GM18507 (cell line): ENCODE results near the gene ZSCAN10.
"Not testable (repeated sequence)": the region's sequence is repeated elsewhere in the genome, so short reads cannot be mapped to it uniquely, and the experiment has no call there.

Experiments used
- DNase-seq: peaks from one replicate; pipeline ENCODE4 v3.0.0; 2011; ENCODE audit warnings: low read depth; ENCODE audit not compliant: insufficient read length; ENCODE audit errors: extremely low spot score
- FAIRE-seq: peaks from 2 replicates; lab custom pipeline; 2011; peaks lifted over from hg19 to GRCh38; lab: Jason Lieb, UNC

ZSCAN10 gene

DNA sequence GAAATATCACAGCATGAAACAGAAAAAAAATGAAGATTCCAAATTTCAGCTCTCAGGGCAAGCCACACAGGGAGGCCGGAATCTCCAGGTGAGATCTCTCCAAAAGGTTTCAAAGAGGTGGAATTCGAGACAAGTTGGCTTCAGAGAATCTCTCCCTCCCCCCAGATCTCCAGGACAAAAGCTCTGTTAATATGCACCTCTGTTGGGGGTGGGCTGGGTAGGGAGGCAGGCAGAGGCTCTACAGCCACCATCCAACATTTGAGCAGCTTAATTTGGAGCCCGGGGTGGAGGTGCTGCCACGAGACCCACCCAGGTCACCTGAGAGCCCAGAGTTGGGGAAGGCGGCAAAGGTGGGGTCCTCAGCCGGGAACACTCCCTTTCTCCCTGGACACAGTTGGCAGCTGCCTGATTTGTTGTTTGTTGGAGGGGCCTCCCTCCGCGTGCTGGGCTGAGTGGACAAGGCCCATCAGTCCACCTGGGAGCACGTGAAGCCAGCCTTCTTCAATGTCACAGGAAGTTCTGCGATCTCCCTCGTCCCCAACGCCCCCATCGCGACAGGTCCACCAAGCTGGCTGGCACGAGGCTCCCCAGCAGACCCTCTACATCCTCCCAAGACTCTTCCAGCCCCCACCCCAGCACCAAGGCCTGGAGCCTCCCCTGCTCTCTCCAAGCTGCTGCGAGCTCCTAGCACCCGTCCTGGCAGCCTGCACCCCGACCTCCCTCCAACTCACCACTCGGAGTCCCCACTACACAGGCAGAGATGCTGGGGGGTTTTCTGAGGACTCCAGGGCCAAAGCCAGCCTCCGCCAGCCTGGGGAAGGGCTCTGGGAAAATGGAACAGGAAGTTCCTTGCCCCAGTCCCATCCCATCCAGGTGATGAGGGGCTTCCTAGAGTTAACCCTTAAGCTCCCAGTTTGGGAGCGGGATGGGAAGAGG lies at the start of gene ZSCAN10:
Gene ZSCAN10 (minus strand): TSS at position 836 of the 936 bp plus-strand sequence. CDS start 6,357 bp downstream, outside the sequence.
- DNase-seq: no peak
- FAIRE-seq: no peak

DNA sequence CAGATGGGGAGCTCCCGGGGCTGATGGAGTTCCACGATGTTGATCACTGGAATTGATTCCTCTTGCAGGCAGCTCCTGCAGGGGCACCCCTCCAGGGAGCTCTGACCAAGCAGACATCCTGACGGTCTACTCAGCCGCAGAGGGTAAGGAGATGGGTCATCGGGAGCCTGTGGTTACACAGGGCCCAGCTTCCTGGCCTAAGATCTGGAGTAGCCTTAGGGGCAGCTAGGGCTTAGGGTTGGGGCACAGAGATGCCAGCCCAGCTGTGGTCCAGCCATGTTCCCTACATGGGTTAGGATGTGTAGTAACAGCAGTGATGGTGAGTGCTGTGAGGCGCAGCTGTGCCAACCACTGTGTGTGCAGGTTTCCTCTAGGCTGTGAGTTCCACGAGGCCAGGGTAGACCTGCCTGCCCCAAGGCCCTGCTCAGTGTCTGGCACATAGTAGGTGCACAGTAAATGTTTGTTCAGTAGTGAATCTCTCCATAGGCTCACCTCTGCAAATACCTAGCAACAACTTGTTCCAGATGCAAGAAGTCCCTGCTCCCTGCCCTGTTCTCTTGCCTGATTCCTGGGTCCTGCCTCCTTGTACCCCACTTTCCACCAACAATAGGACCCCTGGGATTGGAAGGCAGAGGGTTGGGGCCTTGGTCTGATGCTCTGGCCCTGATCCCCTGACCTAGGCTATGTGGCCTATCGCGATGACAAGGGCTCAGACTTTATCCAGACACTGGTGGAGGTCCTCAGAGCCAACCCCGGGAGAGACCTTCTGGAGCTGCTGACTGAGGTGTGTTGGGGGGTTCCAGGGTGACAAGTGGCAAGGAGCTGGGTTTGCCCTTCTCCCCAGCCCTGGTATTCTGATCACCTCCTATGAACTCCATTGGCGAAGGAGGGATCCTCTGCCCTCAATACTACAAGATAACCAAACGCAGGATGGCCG lies 49.4 kb upstream of the ZSCAN10 start:
- FAIRE-seq: no peak
- DNase-seq: no peak

DNA sequence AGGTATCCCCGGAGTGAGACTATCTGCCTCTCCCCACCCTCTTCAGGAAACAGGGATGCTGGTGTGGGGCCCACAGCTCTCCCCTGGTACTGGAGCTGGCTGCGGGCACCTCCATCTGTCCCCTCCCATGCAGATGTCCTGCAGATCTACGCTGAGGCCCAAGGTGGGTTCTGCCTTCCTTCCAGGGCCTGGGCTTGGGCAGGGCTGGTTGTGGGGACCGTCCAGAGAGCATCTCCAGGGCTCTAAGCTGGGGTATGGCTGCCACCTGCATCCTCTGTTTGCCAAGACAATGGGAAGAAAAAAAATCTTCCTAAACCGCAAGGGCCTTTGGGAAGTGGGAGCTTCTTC lies 48.6 kb upstream of the ZSCAN10 start:
- DNase-seq (no peak), FAIRE-seq (no peak)

DNA sequence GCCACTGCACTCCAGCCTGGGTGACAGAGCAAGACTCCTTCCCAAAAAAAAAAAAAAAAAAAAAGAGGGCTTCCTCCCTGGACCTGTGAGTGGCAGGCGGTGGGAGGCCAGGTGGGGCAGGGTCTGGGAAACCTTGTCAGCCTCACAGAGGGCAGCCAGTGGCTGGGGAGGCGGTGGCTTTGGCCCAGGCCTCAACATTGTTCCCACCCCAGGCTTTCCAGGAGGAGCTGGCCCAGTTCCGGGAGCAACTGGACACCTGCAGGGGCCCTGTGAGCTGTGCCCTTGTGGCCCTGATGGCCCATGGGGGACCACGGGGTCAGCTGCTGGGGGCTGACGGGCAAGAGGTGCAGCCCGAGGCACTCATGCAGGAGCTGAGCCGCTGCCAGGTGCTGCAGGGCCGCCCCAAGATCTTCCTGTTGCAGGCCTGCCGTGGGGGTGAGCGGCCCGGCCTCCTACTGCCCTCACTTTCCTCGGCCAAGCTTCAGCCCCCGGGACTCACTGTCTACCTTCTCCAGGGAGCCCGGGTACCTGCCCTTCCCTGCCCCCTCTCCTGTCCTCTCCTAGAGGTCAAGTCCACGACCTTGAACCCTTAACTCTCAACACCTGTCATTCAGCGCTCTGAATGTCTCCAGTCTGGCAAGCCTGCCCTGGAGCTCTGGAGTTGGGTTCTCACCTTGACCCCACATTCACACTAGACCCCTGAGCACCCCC lies 48.1 kb upstream of the ZSCAN10 start:
- no peak for DNase-seq
- FAIRE-seq: no peak

DNA sequence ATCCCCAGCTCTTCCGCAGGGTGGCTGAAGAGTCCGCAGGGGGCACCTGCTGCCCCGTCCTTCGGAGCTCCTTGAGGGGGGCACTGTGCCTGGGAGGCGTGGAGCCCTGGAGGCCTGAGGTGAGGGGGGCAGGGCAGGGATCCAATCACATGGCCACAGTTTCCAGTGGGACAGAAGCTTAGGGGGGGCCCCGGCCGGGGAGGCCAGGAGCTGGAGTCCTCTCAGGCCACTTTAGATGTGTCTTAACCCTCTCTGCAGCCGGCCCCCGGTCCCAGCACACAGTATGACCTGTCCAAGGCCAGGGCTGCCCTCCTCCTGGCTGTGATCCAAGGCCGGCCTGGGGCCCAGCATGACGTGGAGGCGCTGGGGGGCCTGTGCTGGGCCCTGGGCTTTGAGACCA lies 46.6 kb upstream of the ZSCAN10 start:
- FAIRE-seq (no peak), DNase-seq (no peak)

DNA sequence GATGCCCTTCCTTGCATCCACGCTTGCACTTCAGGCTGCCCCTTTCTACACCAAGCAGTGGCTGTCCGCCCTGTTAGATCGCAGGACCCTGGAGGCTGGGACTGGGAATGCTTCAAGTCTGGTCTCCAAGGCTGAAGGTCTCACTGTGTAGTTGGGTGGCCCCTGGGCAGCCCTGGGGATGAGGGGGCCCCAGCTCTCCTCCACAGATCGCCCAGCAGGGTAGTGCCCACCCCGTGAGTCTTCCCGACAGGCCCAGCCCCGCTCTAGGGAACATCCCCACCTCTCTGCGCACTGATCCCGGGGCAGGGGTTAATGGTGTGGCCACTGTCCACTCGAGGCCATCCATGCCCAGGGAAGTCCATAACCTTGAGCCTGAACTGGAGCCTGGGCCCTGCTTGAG lies 46.1 kb upstream of the ZSCAN10 start:
- FAIRE-seq (no peak), DNase-seq (no peak)

DNA sequence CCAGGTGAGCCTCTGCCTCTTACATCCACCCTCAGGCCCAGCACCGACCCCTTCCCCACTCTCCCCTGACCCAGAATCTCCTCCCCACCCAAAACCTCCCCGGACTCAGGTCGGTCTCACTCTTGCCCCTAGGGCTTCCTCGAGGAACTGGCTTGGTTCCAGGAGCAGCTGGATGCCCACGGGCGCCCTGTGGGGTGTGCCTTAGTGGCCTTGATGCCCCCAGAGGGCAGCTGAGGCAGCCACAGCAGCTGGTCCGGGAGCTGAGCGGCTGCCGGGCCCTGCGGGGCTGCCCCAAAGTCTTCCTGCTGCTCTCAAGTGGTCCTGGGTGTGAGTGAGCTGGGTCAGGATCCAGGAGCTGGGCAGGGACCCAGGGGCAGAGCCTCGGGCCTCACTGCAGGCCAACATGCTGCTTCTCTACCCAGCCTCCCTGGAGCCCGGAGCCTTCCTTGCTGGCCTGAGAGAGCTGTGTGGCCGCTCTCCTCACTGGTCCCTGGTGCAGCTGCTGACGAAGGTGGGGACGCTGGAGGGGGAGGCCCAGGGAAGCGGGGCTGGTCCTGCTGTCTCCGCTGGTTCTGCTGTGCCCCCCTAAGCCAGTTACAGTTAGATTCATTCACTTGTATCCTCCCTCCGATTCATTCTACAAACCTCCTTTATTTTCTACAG lies 45.4 kb upstream of the ZSCAN10 start:
- FAIRE-seq: no peak
- no peak for DNase-seq

DNA sequence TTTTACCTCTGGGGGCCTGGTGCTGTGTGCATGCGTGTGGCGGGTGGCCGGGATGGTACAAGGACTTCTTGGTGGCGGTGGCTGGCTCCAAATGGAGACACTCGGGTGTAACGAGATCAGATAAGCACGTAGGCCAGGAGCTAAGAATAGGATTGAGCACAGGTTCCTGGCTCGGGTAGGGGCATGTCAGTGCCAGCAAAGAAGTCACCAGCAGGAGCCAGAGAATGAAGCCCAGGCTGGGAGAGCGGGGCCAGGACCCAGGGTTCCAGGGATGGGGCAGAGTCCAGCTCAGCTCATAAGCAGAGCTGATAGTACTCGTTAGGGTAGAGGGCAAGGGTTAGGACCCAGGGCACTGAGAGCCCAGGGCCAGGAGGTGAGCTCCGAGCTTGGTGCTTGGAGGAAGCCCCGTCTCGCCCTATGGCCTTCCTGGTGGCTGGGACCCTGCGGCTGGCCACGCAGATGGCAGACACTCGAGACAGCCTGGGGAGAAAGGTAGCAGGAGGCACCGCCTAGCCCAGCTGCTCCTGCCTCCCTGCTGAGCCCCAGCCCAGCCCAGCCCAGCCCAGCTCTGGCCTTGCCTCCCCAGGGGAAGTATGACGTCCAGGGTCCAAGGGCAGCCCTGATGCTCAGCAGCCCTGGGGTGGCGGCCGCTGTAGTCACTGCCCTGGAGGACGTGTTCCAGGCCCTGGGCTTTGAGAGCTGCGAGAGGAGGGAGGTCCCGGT lies 44.7 kb upstream of the ZSCAN10 start:
- DNase-seq: no peak
- FAIRE-seq: no peak

DNA sequence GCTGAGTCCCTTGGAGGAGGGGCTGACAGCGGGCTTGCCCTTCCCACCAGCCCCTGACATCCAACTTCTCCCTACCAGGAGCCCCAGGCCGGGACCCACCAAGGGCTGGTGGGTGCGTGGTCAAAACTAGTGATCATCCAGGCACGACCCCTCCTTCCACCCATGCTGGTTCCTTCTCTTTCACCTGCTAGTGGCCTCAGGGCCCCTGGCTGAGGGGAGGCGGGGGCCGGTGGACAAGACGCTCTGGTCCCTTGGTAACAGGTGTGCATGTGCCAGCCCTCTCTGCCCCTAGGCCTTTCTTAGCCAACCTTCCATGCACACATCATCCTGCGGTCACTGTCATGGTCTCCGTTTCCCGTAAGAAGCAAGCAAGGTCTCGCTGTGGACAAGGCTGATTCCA lies 44.1 kb upstream of the ZSCAN10 start:
- FAIRE-seq (no peak), DNase-seq (no peak)

DNA sequence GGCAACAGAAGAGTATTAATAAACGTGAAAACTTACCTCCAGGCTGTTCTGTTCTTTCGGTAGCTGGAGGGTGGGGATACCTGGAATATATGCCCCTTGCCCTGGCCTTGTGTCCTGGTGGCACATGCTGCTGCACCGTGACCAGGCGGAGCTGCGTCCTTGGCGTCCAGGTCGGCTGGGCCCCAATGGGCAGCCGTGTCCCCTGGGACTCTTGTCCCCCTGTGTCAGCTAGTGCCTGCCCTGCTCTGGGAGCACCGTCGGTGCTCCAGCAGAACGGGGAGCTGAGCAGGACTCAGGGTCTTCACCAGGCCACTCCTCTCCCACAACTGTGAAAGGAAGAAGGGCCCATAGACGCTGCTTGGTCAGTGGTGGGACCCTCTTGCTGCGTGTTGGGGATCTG lies 43.7 kb upstream of the ZSCAN10 start:
- DNase-seq (no peak), FAIRE-seq (no peak)

DNA sequence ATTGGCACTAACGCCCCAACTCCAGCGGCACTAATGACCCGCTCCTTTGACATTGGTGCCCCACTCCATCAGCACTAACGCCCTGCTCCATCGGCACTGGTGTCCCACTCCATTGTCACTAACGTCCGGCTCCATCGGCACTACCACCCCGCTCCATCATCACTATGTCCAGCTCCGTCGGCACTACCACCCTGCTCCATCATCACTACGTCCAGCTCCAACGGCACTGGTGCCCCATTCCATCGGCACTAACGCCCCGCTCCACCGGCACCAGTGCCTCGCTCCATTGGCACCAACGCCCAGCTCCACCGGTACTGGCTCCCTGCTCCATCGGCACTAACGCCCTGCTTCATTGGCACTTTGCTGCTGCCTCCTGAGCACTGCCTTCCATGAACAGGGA lies 43.2 kb upstream of the ZSCAN10 start:
- no peak for FAIRE-seq
- DNase-seq: no peak

DNA sequence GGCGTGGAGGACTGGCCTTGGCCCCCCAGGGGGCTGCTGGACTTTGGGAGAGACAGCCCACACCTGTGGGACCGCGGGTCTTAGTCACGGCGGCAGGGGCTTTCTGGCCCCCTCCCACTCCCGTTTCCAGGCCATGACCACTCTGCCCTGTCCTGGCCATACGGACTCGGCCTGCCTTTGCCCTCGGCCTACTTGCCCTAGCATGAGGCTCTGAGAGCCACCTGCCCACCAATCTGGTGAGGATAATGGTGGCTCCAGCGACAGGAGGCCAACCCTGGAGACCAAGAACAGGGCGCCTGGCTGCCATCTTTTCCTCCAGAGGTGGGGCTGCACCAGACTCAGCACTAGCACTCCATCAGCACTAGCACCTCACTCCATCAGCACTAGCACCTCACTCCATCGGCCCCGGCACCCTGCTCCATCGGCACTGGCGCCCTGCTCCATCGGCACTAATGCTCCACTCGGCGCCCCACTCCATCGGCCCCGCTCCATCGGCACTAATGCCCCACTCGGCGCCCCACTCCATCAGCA lies 42.8 kb upstream of the ZSCAN10 start:
- DNase-seq: no peak
- FAIRE-seq: no peak

DNA sequence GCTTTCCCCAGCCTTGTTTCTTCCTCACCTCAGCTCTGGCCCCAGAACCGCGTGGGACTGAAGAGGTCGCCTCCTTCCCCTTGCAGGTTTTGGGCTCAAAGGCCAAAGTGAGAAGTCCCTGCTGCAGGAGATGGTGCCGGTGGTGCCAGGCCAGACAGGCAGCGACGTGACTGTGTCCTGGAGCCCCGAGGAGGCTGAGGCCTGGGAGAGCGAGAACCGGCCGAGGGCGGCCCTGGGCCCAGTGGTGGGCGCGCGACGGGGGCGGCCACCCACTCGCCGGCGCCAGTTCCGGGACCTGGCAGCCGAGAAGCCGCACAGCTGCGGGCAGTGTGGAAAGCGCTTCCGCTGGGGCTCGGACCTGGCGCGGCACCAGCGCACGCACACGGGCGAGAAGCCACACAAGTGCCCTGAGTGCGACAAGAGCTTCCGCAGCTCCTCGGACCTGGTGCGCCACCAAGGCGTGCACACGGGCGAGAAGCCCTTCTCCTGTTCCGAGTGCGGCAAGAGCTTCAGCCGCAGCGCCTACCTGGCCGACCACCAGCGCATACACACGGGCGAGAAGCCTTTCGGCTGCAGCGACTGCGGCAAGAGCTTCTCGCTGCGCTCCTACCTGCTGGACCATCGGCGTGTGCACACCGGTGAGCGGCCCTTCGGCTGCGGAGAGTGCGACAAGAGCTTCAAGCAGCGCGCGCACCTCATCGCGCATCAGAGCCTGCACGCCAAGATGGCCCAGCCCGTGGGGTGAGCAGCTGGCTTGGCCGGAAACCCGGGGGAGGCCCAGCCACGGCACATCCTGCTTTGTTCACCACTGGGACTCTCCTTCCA lies 41.7 kb upstream of the ZSCAN10 start:
- no peak for FAIRE-seq
- DNase-seq: no peak

DNA sequence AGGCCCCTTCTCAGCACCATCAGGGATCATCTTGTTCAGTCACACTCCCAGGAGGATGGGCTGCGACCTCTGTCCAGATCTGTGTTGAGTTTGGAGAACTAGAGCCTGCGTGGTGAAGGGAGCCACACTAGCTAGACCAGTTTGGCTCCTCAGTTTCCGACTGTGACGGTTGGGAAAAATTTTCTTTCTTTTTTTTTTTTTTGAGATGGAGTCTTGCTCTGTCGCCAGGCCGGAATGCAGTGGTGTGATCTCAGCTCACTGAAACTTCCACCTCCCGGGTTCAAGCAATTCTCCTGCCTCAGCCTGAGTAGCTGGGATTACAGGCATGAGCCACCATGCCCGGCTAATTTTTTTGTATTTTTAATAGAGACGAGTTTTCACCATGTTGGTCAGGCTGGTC lies 40.5 kb upstream of the ZSCAN10 start:
- not testable (repeated sequence) for FAIRE-seq, DNase-seq

DNA sequence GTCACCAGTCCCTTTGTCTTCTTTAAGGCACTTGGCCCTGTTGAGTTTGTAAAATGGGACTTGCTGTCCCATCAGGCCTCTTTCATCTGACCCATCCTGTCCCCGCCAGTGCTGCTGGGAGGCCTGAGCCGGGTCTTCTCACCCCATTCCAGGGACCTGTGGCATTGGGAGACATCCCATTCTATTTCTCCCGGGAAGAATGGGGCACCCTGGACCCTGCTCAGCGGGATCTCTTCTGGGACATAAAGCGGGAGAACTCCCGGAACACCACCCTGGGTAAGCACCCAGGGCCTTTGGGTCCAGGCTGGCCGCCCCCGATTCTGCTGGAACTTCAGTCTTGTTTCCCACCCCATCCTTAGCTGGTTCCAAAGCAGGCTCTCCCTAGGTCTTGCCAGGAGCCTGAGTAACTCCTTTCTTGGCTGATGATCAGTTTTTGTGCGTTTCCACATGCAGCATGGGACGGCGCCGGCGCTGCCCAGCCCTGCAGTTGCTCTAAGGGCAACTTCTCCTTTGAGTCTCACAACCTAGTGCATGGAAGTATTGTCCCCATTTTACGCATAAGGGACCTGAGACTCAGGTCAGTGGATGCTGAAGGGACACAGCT lies 39.8 kb upstream of the ZSCAN10 start:
- no peak for DNase-seq
- FAIRE-seq: no peak

DNA sequence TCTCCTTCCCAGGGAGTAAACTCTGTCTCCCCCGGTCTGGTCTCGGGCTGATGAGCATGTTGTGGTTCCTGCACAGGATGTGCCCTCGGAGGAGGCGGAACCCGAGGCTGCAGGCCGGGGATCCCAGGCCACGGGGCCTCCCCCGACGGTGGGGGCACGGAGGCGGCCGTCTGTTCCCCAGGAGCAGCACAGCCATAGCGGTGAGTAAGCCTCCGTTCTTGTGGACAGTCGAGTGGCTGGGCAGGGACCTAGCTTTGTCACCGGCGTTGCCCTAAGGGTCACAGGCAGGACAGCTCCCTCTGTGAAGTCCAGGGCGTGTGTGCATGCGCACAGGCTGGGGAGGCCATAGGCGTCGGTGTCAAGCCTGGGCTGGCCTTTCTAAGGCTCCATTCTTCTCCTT lies 39.2 kb upstream of the ZSCAN10 start:
- FAIRE-seq (no peak), DNase-seq (no peak)

DNA sequence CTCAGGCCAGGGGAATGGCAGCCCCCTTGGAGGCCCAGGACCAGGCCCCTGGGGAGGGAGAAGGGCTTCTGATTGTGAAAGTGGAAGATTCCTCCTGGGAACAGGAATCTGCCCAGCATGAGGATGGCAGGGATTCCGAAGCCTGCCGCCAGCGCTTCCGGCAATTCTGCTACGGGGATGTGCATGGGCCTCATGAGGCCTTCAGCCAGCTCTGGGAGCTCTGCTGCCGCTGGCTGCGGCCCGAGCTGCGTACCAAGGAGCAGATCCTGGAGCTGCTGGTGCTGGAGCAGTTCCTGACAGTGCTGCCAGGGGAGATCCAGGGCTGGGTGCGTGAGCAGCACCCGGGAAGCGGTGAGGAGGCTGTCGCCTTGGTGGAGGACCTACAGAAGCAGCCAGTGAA lies 38.2 kb upstream of the ZSCAN10 start:
- no peak for DNase-seq
- no peak for FAIRE-seq
